AG09309 (cell line): ENCODE data around the gene ZNF273.
"Not testable (repeated sequence)": the region's sequence is repeated elsewhere in the genome, so short reads cannot be mapped to it uniquely, and the experiment has no call there.

Experiments used
- DNase-seq: peaks from one replicate; pipeline ENCODE4 v3.0.0-alpha.2; 2010; ENCODE audit warnings: low read depth
- H3K4me3 ChIP-seq: 2 replicates; pipeline ENCODE4 v1.5.1; 2011; ENCODE audit warnings: mild to moderate bottlenecking, low read depth, low read length, moderate library complexity; ENCODE audit not compliant: control insufficient read depth
- TF ChIP-seq, protein P1 (sequence below): IDR thresholded peaks from 2 replicates; pipeline ENCODE4 v1.5.1; 2011; ENCODE audit warnings: mild to moderate bottlenecking, low read depth, low read length, inconsistent platforms; ENCODE audit not compliant: insufficient read depth, control insufficient read depth; ENCODE audit errors: missing control alignments

The ZNF273 gene

GRCh38 chr7:64934478-64934877, 31.4 kb downstream of the ZNF273 start:
- no peak for DNase-seq
- no peak overlapping the region for H3K4me3 ChIP-seq
- TF ChIP-seq, protein P1, sequence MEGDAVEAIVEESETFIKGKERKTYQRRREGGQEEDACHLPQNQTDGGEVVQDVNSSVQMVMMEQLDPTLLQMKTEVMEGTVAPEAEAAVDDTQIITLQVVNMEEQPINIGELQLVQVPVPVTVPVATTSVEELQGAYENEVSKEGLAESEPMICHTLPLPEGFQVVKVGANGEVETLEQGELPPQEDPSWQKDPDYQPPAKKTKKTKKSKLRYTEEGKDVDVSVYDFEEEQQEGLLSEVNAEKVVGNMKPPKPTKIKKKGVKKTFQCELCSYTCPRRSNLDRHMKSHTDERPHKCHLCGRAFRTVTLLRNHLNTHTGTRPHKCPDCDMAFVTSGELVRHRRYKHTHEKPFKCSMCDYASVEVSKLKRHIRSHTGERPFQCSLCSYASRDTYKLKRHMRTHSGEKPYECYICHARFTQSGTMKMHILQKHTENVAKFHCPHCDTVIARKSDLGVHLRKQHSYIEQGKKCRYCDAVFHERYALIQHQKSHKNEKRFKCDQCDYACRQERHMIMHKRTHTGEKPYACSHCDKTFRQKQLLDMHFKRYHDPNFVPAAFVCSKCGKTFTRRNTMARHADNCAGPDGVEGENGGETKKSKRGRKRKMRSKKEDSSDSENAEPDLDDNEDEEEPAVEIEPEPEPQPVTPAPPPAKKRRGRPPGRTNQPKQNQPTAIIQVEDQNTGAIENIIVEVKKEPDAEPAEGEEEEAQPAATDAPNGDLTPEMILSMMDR: no peak

DNA sequence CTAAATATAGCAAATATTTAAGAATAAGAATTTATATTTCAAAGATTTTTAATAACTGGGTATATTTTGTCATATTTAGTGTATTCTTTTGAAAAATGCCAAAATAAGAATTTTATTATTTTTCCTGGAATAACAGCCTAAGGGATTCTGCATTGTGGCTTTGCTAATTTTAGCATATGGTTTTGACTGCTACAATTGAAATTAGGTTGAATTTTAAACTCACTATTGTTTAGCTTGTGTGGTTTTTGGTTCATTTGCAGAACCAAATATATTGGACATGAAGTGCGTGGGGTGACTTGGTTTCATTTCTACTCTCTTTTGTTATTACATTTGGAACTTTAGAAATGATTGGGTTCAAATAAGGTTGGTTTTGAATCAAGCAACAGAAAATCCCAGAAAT, 35.5 kb downstream of the ZNF273 start:
- H3K4me3 ChIP-seq: no peak overlapping the region
- no peak for DNase-seq
- TF ChIP-seq, protein P1: no peak

- not testable (repeated sequence) for DNase-seq, H3K4me3 ChIP-seq
Measured at GRCh38 chr7:64940021-64940420, 36.9 kb downstream of the ZNF273 start.

DNA sequence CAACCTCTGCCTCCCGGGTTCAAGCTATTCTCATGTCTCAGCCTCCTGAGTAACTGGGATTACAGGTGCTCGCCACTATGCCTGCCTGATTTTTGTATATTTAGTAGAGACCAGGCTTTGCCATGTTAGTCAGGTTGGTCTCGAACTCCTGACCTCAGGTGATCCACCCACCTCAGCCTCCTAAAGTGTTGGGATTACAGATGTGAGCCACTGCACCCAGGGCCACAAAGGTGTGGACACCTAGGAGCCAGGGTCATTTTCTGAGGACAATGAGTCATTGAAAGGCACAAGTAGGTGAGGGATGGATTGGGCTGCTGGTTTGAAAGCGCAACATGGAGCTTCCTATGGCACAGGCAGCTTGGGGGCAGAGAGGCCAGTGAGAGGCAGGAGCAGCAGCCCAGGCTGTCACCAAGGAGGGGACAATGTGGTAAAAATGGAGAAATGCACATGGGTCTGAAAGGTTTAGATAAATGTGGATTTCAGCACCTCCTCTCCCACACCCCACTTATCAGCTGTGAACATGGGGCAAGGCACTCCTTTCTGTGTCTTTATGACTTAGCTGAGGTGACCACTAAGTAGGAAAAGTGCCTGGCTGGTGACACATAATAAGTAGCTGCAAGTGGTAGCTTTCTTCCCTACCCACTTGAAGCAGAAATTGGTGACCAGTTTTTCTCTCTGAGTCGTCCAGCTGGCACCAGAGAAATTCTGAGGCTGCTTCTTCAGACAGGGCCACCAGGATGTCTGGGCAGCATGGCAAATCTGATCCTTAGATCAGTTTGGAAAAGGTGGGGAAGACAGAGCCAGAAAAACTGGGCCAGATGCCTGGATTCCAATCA, 41.8 kb downstream of the ZNF273 start:
- not testable (repeated sequence) for DNase-seq, H3K4me3 ChIP-seq

DNA sequence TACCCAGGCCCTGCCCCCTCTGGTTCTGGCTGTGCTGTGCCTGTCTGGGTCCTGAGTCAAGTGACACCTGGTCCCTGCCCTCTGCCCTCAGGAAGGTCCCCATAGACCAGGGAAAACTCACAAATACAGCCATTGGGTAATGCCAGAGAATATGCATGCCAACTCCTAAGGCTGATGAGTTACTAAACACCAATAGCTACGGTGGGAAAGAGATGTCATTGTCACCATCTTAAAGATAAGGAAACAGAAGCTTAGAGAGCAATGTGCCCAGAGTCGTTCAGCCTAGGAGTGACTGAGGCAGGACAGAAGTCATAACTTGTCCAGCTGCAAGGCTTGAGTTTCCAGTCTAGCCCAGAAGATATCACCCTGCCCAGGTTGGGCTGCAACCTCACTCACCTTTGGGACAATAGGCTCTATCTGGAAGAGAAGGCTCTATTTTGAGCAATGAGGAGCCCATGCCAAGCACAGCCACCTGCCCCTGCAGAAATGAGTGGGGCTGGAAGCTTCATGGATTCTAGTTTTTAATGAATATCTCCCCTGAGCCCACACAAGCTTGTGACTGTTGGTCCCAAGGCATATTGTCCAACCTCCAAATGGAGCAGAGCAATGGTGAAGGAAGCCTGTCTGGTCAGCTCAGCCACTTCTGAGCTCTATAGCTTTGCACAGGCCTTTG, 42.6 kb downstream of the ZNF273 start:
- no peak for DNase-seq
- H3K4me3 ChIP-seq: no peak overlapping the region
- TF ChIP-seq, protein P1: no peak

DNA sequence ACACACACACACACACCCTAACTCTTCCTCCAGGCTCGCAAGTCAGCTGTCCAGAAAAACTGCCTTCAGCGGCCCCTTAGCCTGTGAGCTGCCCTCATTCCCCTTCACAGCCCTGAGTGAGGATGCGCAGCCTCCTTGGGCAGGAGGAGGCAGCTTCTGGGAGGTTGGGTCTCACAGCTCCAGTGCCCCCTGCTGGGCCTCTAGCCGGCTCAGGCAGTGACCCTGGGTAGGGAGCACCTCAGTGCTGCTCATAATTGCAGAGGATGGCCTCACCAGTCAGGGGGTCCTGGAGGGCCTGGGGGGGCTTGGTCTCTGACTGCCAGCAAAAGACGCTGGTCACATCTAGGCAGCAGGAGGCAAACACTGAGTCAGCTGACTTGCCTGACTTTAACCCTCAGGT, 43.7 kb downstream of the ZNF273 start:
- no peak overlapping the region for H3K4me3 ChIP-seq
- DNase-seq: no peak
- TF ChIP-seq, protein P1: peak; percentile 26

DNA sequence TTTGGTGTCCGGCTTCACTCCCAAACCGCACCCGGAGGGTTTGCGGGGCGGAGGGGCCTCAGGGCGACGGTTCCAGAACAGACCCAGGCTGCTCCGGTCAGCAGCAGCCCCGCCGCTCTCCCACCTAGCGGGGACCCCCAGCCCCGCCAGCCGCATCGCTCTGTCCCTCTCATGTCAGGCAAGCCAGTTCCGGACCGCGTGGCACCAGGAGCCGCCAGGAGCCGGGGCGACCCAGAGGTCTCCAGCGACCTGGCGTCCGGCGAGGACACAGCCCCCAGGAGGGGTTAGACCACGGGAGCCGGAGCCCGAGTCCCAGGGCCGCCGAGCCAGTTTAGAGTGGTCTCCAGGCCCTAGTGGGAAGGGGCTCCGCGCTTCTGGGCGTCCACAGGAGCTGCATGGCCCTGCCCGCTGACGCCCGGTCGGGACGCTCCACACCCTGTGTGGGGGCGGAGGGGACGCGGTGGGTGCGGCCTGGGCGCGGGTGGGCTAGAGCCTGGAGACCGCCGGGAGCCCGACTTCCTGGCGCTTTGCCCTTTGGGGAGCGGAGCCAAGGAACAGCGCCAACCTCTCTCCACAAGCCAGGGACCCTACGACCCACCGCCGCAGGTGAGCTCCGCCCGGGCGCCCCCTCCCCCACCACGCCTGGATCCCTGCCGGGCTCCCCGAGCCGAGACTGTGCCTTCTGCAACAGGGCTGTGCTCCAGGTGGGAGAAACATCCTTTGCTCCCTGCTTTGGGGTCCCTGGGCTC, 44.4 kb downstream of the ZNF273 start:
- peak overlapping the region; percentile 13 for H3K4me3 ChIP-seq
- DNase-seq: no peak
- TF ChIP-seq, protein P1: no peak

GRCh38 chr7:64948774-64949173, 45.7 kb downstream of the ZNF273 start:
- not testable (repeated sequence) for H3K4me3 ChIP-seq, DNase-seq

- not testable (repeated sequence) for H3K4me3 ChIP-seq, DNase-seq
Measured at GRCh38 chr7:64950673-64951072, 47.6 kb downstream of the ZNF273 start.
